ENCODE measurements around the gene ITGB2.

ITGB2 gene

GRCh38 chr21:44965251-44966022, 44.7 kb upstream of the ITGB2 start:
- TF ChIP-seq, protein P1, sequence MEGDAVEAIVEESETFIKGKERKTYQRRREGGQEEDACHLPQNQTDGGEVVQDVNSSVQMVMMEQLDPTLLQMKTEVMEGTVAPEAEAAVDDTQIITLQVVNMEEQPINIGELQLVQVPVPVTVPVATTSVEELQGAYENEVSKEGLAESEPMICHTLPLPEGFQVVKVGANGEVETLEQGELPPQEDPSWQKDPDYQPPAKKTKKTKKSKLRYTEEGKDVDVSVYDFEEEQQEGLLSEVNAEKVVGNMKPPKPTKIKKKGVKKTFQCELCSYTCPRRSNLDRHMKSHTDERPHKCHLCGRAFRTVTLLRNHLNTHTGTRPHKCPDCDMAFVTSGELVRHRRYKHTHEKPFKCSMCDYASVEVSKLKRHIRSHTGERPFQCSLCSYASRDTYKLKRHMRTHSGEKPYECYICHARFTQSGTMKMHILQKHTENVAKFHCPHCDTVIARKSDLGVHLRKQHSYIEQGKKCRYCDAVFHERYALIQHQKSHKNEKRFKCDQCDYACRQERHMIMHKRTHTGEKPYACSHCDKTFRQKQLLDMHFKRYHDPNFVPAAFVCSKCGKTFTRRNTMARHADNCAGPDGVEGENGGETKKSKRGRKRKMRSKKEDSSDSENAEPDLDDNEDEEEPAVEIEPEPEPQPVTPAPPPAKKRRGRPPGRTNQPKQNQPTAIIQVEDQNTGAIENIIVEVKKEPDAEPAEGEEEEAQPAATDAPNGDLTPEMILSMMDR (IDR thresholded peaks at IDR 0.05; ENCODE audit: extremely low read depth, missing control alignments) = no peak
- no peak for DNase-seq (ENCODE audit: low spot score)

DNA sequence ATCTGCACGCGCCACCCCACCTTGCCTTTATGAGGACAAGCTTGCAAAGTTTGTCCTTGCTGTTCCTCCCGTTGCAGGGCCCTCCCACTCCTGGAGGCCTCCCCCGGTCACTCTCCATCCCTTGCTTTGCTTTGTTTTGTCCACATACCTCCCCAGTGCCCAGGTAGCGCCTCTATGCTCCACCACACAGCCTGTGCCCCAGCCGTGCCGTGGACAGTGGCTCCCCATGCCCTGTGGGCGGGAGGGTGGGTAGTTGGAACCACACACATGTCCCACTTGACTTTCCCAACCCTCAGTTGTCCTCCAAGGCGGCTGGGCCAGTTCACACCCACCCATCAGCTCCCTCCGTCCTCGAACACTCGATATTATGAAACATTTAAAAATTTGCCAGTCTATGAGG, 43.7 kb upstream of the ITGB2 start:
- DNase-seq (ENCODE audit: low spot score) = no peak
- TF ChIP-seq, protein P1 (IDR thresholded peaks at IDR 0.05; ENCODE audit: extremely low read depth, missing control alignments) = no peak

GRCh38 chr21:44962403-44962966, 41.8 kb upstream of the ITGB2 start:
- no peak for DNase-seq (ENCODE audit: low spot score)
- TF ChIP-seq, protein P1 (IDR thresholded peaks at IDR 0.05; ENCODE audit: extremely low read depth, missing control alignments) = no peak

DNA sequence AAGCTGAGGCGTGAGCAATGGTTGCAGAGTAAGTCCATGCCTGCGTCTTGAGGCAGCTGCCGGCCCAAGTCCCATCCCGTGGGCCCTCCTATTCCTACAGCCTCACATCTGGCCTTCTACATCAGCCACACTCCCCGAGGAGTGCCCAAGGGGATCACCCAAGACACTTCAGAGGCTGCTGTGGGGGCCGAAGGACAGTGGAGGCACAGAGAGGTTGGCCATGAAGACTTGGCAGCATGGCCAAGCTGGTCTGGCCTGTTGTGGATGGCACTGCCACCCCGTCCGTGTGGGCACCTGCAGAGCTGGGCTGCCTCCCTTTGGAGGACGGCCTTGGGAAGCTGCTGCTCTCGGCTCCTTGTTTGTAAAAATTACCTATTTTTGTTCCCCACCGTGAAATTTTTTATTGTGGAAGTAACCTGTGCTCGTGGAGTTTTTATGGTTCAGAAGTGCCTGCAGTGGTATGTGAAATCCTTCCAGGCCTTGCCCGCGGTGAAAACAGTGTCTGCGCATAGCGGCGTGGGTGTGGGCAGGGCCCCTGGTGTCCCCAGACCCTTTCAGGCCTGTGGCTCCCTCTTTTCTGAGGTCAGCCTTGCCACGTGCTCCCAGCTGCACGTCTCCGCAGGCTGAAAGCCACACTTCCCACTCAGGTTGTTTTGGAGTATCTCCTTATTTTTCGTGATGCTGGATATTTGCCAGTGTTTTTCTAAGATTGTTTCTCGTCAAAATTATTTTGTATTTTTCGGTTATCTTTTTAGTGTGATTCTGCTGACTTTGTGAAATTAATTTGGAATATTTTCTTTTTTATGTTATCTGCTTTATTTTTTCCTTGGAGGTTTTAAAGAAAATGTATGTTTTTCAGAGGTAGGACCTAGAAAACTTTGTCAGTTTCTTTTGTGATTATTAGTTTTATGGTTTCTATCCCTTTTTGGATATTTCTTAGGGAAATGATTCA, 39.7 kb upstream of the ITGB2 start:
- no peak for DNase-seq (ENCODE audit: low spot score)
- TF ChIP-seq, protein P1 (IDR thresholded peaks at IDR 0.05; ENCODE audit: extremely low read depth, missing control alignments) = no peak

DNA sequence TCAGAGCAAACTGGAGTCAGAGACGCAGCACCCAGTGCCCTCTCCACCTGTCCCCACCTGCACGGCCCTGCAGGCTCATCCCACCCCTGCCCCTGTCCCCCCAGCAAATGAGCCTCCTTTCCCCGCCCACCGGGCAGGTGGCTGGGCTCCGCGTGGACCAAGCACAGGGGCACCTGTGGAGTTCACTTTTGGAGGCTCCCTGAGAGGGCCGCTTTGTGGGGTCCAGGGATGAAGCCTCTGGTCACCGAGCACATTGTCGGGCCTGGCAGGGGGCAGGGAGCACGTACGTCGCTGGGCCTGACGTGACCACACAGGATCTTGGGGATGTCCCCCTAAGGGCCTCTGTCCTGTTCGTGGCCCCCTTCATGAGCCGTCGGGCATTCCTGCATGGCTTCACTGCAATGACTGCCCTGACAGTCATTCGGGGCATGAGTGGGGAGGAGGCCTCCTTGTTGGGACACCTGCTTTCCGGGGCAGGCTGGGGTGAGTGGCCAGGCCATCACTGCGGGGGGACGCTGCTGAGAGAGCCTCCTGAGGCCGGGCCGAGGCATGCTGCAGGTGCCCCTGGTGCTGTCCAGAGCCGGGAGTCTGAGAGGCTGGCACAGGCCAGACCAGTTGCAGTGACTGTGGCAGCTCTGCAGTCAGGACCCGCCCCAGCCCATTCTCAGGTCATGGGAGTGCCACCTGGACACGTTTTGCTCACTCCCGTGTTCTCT, 38.8 kb upstream of the ITGB2 start:
- TF ChIP-seq, protein P1 (IDR thresholded peaks at IDR 0.05; ENCODE audit: extremely low read depth, missing control alignments) = no peak

DNA sequence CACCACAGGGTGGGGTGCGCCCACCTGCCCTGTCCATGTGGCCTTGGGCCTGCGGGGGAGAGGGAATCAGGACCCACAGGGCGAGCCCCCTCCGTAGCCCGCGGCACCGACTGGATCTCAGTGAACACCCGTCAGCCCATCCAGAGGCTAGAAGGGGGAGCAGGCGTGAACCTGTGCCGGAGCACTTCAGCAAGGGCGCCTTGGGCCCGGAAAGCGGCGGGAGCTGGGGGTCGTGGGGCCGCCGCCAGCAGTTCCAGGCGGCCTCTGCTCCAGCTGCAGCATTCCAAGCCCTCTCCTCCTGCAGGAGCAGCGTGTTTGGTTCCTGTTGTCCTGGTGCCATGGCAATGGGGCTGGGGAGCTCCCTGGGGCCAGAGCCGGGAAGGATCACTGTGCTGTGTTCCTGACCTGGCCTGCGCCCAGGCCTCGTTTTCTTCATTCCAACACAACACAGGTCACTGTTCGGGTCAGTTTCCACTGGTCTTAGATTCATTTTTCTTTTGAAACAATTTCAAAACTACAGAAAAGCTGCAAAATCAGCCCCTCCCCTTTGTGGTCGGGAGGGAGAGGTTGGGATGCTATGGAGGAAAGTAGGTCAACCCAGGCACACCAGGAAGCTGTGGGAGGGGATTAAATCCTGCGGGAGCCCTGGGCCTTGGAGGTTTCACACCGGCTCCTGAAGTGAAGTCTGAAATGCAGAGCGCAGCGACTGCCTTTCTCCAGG, 37.9 kb upstream of the ITGB2 start:
- no peak for DNase-seq (ENCODE audit: low spot score)
- TF ChIP-seq, protein P1 (IDR thresholded peaks at IDR 0.05; ENCODE audit: extremely low read depth, missing control alignments) = no peak

More for the DNA sequence above, 38.8 kb upstream of the ITGB2 start:
- no peak for DNase-seq (ENCODE audit: low spot score)

All from GM20000 (cell line).